ENCODE results near the gene ETV1. TPM values are rescaled to one million over a fixed set of nuclear protein-coding genes. Genes with fewer than 3 reads are reported as not detected.

The ETV1 gene
- total RNA-seq, 2 donors from 2014 or later, result 15.8 to 31.2 TPM

DNA sequence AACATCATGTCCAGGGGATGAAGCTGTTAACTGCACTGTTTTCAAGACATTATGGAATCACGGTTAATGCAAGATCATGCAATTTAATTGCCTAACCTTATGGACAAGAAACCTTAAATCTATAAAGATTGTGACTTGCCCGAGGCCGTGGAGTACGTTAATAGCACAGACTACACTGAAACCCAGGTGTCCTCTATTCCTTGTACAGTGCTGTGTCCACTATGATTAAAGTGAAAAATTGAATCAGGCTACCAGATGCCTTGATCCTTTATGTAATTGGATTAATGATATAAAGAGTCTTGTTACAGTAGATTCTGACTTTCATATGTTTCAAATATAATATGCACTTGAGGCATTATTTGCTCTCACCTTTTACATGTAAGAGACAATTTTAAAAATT is 33.9 kb upstream of the ETV1 start:
- TF ChIP-seq, protein P1, sequence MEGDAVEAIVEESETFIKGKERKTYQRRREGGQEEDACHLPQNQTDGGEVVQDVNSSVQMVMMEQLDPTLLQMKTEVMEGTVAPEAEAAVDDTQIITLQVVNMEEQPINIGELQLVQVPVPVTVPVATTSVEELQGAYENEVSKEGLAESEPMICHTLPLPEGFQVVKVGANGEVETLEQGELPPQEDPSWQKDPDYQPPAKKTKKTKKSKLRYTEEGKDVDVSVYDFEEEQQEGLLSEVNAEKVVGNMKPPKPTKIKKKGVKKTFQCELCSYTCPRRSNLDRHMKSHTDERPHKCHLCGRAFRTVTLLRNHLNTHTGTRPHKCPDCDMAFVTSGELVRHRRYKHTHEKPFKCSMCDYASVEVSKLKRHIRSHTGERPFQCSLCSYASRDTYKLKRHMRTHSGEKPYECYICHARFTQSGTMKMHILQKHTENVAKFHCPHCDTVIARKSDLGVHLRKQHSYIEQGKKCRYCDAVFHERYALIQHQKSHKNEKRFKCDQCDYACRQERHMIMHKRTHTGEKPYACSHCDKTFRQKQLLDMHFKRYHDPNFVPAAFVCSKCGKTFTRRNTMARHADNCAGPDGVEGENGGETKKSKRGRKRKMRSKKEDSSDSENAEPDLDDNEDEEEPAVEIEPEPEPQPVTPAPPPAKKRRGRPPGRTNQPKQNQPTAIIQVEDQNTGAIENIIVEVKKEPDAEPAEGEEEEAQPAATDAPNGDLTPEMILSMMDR (conservative IDR thresholded peaks at IDR 0.05), result no peak
- H3K9me3 Mint-ChIP-seq, result no peaks in the 10 kb centered on the region
- no peak for DNase-seq
- no peak overlapping the region for H3K27ac ChIP-seq (ENCODE audit: low read depth, low read length)
- 90 to 96% methylated on average over 4 of the region's 4 CpGs for WGBS, 2 experiments (ENCODE audit: insufficient coverage in 1 of 2, insufficient read length in 1 of 2)
- no peaks in the 10 kb centered on the region for H3K36me3 Mint-ChIP-seq (ENCODE audit: low read depth)
- no peaks in the 10 kb centered on the region for H3K9me3 ChIP-seq (ENCODE audit: control insufficient read depth, low read length)
- H3K4me1 ChIP-seq (ENCODE audit: control insufficient read depth, insufficient read depth, low read length), result no peaks in the 10 kb centered on the region
- peaks cover 4% of the 10 kb centered on the region for H3K4me1 Mint-ChIP-seq
- H3K4me3 ChIP-seq (ENCODE audit: low read length), result no peak overlapping the region
- H3K27me3 ChIP-seq (ENCODE audit: control insufficient read depth, insufficient read depth, low read length, poor library complexity, severe bottlenecking), result no peaks in the 10 kb centered on the region
- H3K36me3 ChIP-seq (ENCODE audit: control insufficient read depth, insufficient read depth, low read length), result no peaks in the 10 kb centered on the region
- no peaks in the 10 kb centered on the region for H3K27me3 Mint-ChIP-seq (ENCODE audit: insufficient read depth)
- H3K9ac ChIP-seq (ENCODE audit: extremely low read depth, low read length, poor library complexity, severe bottlenecking), result no peak overlapping the region
- H3K4me3 Mint-ChIP-seq, result no peak overlapping the region
- H3K27ac Mint-ChIP-seq, result no peak overlapping the region

DNA sequence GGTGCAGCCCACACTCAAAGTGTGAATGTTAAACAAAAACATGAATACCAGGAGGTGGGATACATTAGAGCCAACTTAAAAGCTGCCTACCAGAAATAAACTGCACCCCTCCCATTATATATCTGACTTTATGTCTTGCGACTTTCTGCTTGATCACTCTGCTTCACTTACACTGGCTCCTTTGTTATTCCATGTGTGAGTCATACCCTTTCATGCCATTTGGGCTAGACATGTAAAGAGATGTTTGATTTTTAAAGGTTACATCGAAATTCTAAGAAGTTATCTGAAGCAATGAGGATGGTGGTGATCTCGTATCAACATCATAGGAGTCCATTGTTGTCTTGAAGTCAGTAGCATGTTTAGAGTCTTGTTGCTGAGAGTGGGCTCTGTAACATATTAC is 31.6 kb upstream of the ETV1 start:
- WGBS, 2 experiments (ENCODE audit: insufficient coverage in 1 of 2, insufficient read length in 1 of 2), result 81 to 91% methylated on average over 2 to 3 of the region's 3 CpGs
- TF ChIP-seq, protein P1 (conservative IDR thresholded peaks at IDR 0.05), result no peak
- H3K9me3 Mint-ChIP-seq, result no peaks in the 10 kb centered on the region

DNA sequence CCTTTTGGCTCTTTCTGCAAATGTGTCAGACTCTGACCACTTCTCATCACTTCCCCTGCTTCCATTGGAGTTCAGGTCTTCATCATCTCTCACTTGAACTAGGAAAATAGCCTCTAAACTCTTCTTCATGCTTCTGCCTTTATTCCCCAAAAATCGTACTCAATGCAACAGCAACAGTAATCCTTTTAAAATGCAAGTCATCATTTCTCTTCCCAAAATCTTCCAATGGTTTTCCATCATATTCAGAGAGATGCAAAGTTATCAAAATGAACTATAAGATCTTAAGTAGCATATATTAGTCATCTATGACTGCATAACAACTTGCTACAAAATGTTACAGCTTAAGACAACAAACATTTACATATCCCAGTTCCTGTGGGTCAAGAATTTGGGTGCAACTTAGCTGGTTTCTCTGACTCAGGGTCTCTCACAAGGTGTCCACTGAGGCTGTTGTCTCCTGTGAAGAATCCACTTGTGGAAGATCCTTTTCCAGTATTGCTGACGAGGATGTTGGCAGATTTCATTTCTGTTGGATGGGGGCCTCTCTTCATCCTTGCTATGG is 31.0 kb upstream of the ETV1 start:
- Mint-ChIP-seq H3K4me1 (peaks cover 4% of the 10 kb centered on the region), H3K9me3 (no peaks in the 10 kb centered on the region), H3K27me3 (ENCODE audit: insufficient read depth) (no peaks in the 10 kb centered on the region), H3K36me3 (ENCODE audit: low read depth) (no peaks in the 10 kb centered on the region), H3K4me3 (no peak overlapping the region), H3K27ac (no peak overlapping the region)
- 90% methylated on average over 2 of the region's 2 CpGs for WGBS, 2 experiments (ENCODE audit: insufficient coverage in 1 of 2, insufficient read length in 1 of 2)
- Histone ChIP-seq H3K9ac (ENCODE audit: extremely low read depth, low read length, poor library complexity, severe bottlenecking) (no peak overlapping the region), H3K4me1 (ENCODE audit: control insufficient read depth, insufficient read depth, low read length) (no peaks in the 10 kb centered on the region), H3K9me3 (ENCODE audit: control insufficient read depth, low read length) (no peaks in the 10 kb centered on the region), H3K27me3 (ENCODE audit: control insufficient read depth, insufficient read depth, low read length, poor library complexity, severe bottlenecking) (no peaks in the 10 kb centered on the region), H3K36me3 (ENCODE audit: control insufficient read depth, insufficient read depth, low read length) (no peaks in the 10 kb centered on the region), H3K4me3 (ENCODE audit: low read length) (no peak overlapping the region), H3K27ac (ENCODE audit: low read depth, low read length) (no peak overlapping the region)
- no peak for DNase-seq
- TF ChIP-seq, protein P1 (conservative IDR thresholded peaks at IDR 0.05), result no peak

More for the DNA sequence above, 31.6 kb upstream of the ETV1 start:
- Histone ChIP-seq H3K27me3 (ENCODE audit: control insufficient read depth, insufficient read depth, low read length, poor library complexity, severe bottlenecking) (no peaks in the 10 kb centered on the region), H3K4me1 (ENCODE audit: control insufficient read depth, insufficient read depth, low read length) (no peaks in the 10 kb centered on the region), H3K27ac (ENCODE audit: low read depth, low read length) (peak overlapping the region; percentile 47), H3K36me3 (ENCODE audit: control insufficient read depth, insufficient read depth, low read length) (no peaks in the 10 kb centered on the region), H3K9me3 (ENCODE audit: control insufficient read depth, low read length) (no peaks in the 10 kb centered on the region), H3K4me3 (ENCODE audit: low read length) (no peak overlapping the region), H3K9ac (ENCODE audit: extremely low read depth, low read length, poor library complexity, severe bottlenecking) (no peak overlapping the region)
- Mint-ChIP-seq H3K27me3 (ENCODE audit: insufficient read depth) (no peaks in the 10 kb centered on the region), H3K36me3 (ENCODE audit: low read depth) (no peaks in the 10 kb centered on the region), H3K4me1 (peaks cover 4% of the 10 kb centered on the region), H3K4me3 (no peak overlapping the region), H3K27ac (no peak overlapping the region)
- no peak for DNase-seq
